HG02973 (cell line): ENCODE measurements around the gene TRIM15.
A peak's percentile ranks its signal among the peaks of the same experiment; 100 is the strongest.
"Not testable (repeated sequence)": the region's sequence is repeated elsewhere in the genome, so short reads cannot be mapped to it uniquely, and the experiment has no call there.

ENCODE experiments used
- ATAC-seq: cut with Tn5 transposase; IDR thresholded peaks from one replicate; pipeline ENCODE4 v1.9.1; 2021; ENCODE audit warnings: moderate library complexity; ENCODE audit not compliant: unreplicated experiment

TRIM15 gene

GRCh38 chr6:30198166-30199084, 35.1 kb downstream of the TRIM15 start:
- no peak for ATAC-seq

DNA sequence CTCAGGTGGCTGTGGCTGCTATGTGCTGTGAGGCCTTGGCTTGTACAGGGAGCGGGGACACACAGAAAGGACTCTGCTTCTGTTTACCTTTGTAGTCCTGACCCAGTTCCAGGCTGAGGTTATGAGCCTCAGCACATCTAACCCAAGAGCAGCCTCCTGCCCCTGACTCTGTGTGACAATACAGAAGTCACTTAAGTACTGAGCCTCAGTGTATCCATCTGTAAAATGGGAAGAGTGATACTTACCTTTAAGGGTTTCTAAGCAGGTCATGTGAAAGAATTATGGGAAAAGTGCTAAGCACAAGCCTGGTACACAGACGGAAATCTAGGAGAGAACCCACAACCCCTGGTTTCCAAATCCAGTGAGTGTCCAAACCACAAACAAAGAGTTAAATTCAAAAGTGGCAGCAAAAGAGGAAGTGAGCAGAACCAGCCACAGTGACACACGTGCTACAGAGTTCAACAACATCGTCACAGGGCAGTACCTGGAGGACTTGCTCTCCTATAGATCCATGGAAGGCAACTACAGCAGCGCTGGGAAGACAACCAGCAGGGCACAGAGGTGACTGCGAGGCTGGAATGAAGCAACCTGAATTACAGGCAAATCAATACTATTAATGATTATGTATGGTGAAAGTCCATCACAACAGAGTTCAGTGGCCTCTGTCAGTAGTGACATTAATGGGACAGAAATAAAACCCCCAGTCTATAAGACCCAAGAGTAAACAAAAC, 37.4 kb downstream of the TRIM15 start:
- ATAC-seq, result no peak

GRCh38 chr6:30202366-30202765, 39.0 kb downstream of the TRIM15 start:
- no peak for ATAC-seq

DNA sequence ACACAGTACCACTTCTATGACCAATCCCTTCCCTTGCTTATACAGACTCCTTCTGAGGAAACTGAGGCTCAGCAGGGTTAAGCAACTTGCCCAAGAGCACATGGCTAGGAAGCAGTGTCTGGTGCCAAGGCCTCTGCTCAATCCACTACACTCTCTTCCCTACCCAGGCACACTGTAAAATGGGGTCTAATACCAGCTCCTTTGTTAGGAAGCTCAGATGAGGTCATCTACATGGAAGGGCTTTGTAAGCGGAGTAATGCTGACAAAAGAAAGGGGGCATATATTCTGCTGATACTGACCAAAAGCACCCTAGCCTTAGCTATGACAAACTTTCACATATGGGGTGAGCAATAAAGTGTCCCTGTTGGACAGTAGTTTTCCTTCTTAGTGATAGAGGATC, 40.8 kb downstream of the TRIM15 start:
- ATAC-seq, result no peak

- ATAC-seq, result no peak
Observed at GRCh38 chr6:30206152-30206551, 42.8 kb downstream of the TRIM15 start.

DNA sequence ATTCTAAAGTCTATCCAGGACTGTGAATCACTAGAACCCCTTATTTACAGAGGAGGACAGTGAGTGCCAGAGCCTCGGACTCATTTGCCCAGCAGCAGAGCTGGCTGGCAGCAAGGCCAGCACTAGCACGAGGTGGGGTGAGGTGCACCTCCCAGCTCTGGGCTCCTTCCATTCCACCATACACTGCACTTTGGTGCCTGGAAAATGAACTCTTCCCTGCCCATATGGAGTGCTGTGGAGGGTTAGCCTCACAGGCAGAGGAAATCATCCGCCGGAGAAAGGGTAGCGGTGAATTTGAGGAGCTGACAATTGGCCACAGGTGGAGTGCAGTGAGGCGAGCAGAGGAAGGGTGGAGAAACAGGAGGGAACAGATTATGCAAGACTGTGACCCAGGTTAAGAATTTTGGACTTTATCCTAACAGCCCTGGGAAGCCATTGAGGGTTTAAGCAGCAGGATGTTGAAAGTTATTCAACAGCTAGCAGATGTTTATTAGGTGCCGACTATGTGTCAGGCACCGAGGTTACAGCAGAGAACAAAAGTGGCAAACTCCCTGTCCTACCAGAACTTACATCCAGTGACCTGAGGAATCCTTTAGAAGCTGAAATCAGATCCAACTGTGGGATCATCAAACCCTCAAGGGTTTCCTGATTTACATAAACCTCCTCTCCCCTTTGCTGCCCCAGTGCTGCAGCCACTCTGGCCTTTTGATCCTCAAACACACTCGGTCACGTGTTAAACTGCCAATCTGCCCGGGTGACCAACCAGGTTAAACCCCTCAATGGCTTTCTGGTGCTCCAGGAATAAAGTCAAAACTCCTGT, 43.7 kb downstream of the TRIM15 start:
- ATAC-seq, result no peak

DNA sequence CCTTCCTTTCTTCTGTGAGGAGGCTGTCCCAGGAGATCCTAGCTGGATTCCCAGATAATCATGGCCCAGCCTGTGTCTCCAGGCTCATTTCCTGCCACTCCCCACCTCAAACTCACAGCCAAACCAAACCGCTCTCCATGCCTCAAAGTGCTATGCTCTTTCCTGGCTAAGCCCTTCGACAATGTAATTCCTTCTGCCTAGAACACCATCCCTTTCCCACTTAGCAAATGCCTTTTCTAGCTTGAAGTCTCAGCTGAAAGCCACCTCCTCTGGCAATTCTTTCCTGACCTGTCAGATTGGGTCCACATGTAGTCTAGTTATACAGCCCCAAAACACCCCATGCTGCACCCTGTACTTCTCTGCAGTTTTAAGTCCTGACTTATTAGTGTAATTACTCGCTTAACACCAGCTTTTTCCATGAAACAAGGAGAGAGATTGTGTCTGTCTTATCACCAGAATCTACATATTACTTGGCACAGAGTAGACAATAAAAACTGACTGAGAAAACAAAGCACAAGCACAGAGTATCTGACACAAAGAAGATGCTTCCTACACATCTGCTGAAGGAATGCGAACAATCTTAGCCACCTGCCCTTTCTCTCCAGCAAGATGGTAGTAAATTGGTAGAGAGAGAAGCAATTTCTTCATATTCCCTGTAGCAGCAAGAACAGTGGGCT, 44.4 kb downstream of the TRIM15 start:
- no peak for ATAC-seq

DNA sequence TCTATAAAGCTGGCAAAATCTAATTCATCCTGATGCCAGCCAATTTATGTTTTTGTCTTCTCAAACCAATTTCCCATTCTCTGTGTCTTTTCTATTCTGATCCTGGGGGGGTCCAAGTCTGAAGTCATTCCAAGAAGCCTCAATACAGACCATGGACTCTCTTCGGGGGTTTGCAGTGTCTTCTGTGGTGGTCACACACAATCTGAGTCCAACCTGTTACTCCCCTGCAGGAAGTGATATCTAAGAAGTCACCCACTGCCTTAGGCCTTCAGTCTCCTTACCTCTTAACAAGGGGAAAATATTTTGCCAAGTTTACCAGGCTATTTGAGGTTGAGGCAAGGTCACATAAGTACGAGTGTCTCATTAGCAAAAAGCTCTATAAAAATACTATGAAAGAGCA, 48.0 kb downstream of the TRIM15 start:
- ATAC-seq, result no peak

- no peak for ATAC-seq
Observed at GRCh38 chr6:30211899-30212298, 48.6 kb downstream of the TRIM15 start.

GRCh38 chr6:30212865-30213666, 49.7 kb downstream of the TRIM15 start, which contains the start of gene TRIM26:
TSS of gene TRIM26 (minus strand) at chr6:30213406. CDS start at chr6:30199103, 14,303 bp downstream.
- ATAC-seq, result peak; percentile 72

- no peak for ATAC-seq
Observed at GRCh38 chr6:30213667-30213956, 50.3 kb downstream of the TRIM15 start.

DNA sequence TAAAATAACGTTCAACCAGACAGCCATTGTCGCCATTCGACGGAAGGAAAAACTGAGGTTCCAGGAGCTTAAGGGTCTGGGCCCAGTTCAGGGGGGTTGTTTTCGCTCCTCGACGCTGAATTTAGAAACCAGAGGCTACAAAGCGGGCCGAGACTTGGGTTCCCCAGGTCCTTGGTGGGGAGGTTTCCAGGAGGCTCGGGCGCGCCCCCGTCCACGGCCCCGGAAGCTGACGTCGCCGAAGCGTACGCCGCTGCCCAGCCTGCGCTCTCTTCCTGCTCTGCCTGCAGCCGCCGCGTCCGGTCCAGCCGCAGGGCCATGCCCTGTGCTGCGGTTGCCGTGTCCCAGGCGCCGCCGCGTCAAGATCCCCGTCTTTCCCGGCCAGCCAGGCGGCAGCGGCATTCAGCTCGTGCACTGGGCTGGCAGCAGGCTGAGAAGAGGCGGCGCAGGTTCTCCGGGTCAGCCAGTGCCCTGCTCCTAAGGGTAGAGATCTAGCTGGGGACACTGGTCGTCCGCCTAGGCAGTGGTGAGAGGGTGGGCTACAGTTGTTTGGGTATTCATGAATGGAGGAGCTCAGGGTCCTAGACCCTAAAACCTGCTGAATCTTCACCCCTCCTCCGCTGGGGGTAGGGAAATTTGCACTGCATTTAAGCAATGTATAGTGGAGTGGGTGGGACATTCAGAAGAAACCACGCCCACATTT, 50.8 kb downstream of the TRIM15 start:
- peak; percentile 48 for ATAC-seq

GRCh38 chr6:30214657-30214982, 51.3 kb downstream of the TRIM15 start:
- ATAC-seq, result no peak

DNA sequence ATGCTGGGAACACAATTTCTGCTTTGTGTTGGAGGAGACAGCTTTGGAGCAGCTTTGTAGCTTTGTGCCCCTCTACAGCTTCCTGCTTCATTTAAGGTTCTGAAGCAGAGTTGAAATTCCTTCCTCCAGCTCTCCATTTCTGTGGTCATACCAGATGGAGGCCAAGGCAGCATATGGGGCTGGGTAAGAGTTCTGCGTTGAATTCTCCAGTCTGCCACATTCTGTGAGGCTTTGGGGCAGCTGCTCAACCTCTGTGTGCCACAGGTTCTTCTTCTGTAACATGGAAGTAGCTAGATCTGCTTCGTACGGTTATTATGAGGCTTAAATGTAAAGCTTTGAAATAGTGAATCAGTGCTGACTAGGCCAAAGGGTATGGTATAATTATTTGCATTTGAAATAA, 52.8 kb downstream of the TRIM15 start:
- no peak for ATAC-seq

DNA sequence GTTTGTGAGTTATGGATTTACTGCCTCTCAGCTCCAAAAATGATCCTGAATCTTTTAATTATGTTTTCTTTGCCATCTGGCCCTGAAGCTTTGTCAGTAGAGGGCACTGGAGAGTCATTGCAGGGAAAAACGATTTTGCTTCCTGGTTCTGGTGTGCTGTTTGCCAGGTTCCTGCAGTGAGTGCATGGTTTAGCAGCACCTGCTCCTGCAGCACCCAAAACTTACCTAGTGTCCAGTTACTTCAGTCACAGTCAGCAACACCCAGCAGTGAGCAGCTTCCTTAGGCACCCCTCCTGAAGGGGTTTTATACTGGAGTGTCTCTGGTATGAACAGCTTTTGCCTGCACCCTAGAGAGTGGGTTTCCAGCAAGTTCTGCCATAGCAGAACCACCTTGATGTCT, 55.9 kb downstream of the TRIM15 start:
- no peak for ATAC-seq

DNA sequence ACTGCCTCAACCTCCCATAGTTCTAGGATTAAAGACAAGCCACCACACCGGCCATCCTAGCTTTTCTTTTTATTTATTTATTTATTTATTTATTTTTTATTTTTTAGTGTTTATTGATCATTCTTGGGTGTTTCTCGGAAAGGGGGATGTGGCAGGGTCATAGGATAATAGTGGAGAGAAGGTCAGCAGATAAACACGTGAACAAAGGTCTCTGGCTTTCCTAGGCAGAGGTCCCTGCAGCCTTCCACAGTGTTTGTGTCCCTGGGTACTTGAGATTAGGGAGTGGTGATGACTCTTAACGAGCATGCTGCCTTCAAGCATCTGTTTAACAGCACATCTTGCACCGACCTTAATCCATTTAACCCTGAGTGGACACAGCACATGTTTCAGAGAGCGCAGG, 58.0 kb downstream of the TRIM15 start:
- ATAC-seq, result not testable (repeated sequence)

DNA sequence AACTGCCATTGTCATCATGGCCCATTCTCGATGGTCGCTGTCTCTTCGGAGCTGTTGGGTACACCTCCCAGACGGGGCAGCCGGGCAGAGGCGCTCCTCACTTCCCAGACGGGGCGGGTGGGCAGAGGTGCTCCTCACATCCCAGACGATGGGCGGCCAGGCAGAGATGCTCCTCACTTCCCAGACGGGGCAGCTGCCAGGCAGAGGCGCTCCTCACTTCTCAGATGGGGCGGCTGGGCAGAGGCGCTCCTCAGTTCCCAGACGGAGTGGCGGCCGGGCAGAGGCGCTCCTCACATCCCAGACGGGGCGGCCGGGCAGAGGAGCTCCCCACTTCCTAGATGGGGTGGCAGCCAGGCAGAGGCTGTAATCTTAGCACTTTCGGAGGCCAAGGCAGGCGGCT, 58.6 kb downstream of the TRIM15 start:
- ATAC-seq, result not testable (repeated sequence)
